Ovary (tissue), 9 donors: ENCODE data around the gene MORC2. TPM values are rescaled to one million over a fixed set of nuclear protein-coding genes. Genes with fewer than 3 reads are reported as not detected.

Experiments
- DNase-seq, 5 donors: peaks; one replicate each; pipeline ENCODE4 v3.0.0-alpha.2; 2019 to 2020
- H3K27ac ChIP-seq, 2 donors: fragments of 200-600 bp; one replicate each; pipeline versions ENCODE4 v1.5.1 to v1.8.0; 2019 to 2022
- H3K27me3 ChIP-seq: fragments of 200-600 bp; one replicate; pipeline ENCODE4 v1.8.0; 2022
- H3K36me3 ChIP-seq: fragments of 200-600 bp; sonication (generic); one replicate; pipeline ENCODE4 v1.5.1; 2019
- H3K4me1 ChIP-seq: one replicate; pipeline ENCODE4 v1.8.1; 2013; ENCODE audit warnings: mild to moderate bottlenecking, moderate library complexity; ENCODE audit not compliant: insufficient read depth
- H3K4me3 ChIP-seq: fragments of 200-600 bp; sonication (generic); one replicate; pipeline ENCODE4 v1.5.1; 2017
- H3K9me3 ChIP-seq, 2 donors: fragments of 200-600 bp in 1 of 2; sonication (generic) in 1 of 2; one replicate each; pipeline versions ENCODE4 v1.5.1 to v1.8.1; 2013 to 2019; ENCODE audit warnings: mild to moderate bottlenecking in 1 of 2, moderate library complexity in 1 of 2
- EP300 ChIP-seq: sonication (generic); formaldehyde crosslinking; IDR thresholded peaks from one replicate; pipeline ENCODE4 v1.6.1; 2017; ENCODE audit warnings: antibody characterized with exemption
- POLR2A ChIP-seq: fragments of 450-650 bp; IDR thresholded peaks from one replicate; pipeline ENCODE4 v1.6.1; 2017; ENCODE audit warnings: antibody characterized with exemption, mild to moderate bottlenecking, moderate library complexity
- WGBS, 3 donors: extraction: QIAGEN DNeasy Blood & Tissue Kit in 1 of 3; methylation state at CpG; one replicate each; pipeline versions ENCODE4 v1.1.5 to v1.1.7; 2013 to 2017; 5-methylcytosine and 5-hydroxymethylcytosine counted together
- intact Hi-C, 4 donors: fragments of 100-400 bp; cut with DNase I; formaldehyde crosslinking; loops; one replicate each; pipeline versions ENCODE4 v1.11.0 to v1.15.1; 2022 to 2023
- polyA plus RNA-seq, 2 donors: library from polyadenylated mRNA; stranded (reverse); fragments of 200-250 nt in 1 of 2; fragments of 350-450 nt in 1 of 2; fragmentation: Illumina TruSeq in 1 of 2; extraction: RNeasy Lipid Tissue Mini Kit (QIAGEN cat#74804) in 1 of 2; gene quantifications; one replicate each; pipeline ENCODE4 v1.2.3, GENCODE V29; 2013 to 2014
- total RNA-seq, 7 donors: library from RNA; depleted of rRNA in 2 of 7; stranded (reverse); fragments of >200 nt in 2 of 7; fragmentation: NEBNext Ultra II Directional in 3 of 7; extraction: Animal tissue kit (Norgen Biotek cat#: 25700) in 3 of 7; gene quantifications; one replicate each; pipeline versions ENCODE4 v1.1.0 to v1.2.4, GENCODE V29; 2016 to 2023
- TF ChIP-seq, protein P1 (sequence below), 3 donors: fragments of 450-650 bp in 2 of 3; fragments of 200-600 bp in 1 of 3; IDR thresholded peaks; one replicate each; pipeline versions ENCODE4 v1.5.1 to v1.8.0; 2016 to 2022; ENCODE audit warnings: antibody characterized with exemption in 3 of 3, mild to moderate bottlenecking in 1 of 3
- donor health status: DM: no; HTN: no; CAD: no; lungs with moderate emphysema.
- donor health status: DM: no; HTN: no; CAD: no.
- donor health status: Bipolar disorder and iron deficiency.
- donor health status: DM: yes; HTN: yes; CAD: no.
- donor health status: DM: no; HTN: no; CAD: no.
- donor health status: DM: yes; HTN: yes; CAD: no.

Gene MORC2
- total and polyA plus RNA-seq, 9 donors, result 13.0 to 30.5 (median 22.1) TPM

DNA sequence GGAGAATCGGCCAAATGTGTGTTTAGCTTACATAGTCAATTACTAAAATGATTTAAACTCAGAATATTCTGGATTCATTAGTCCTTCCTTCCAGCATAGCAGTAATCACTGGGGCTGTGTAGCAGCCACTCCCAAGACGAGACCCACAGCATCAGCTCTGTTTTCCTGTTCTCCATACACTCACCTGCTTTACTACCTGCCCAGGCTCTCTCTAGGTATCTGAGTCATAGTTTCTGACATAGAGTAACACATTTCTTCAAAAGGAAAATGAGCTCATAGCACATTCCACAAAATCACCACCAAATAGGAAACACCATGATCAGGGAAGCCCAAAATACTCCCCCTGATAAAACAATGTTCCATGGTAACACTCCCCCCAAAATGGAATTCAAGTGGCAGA, 22.9 kb downstream of the MORC2 start:
- H3K27ac ChIP-seq, result no peak overlapping the region
- WGBS, 3 donors, result 89 to 92% (median 91%) methylated on average over 2 of the region's 2 CpGs
- no peak overlapping the region for H3K4me3 ChIP-seq
- no peaks in the 10 kb centered on the region for H3K36me3 ChIP-seq
- H3K4me1 ChIP-seq, result no peaks in the 10 kb centered on the region
- TF ChIP-seq, protein P1, sequence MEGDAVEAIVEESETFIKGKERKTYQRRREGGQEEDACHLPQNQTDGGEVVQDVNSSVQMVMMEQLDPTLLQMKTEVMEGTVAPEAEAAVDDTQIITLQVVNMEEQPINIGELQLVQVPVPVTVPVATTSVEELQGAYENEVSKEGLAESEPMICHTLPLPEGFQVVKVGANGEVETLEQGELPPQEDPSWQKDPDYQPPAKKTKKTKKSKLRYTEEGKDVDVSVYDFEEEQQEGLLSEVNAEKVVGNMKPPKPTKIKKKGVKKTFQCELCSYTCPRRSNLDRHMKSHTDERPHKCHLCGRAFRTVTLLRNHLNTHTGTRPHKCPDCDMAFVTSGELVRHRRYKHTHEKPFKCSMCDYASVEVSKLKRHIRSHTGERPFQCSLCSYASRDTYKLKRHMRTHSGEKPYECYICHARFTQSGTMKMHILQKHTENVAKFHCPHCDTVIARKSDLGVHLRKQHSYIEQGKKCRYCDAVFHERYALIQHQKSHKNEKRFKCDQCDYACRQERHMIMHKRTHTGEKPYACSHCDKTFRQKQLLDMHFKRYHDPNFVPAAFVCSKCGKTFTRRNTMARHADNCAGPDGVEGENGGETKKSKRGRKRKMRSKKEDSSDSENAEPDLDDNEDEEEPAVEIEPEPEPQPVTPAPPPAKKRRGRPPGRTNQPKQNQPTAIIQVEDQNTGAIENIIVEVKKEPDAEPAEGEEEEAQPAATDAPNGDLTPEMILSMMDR (IDR thresholded peaks at IDR 0.05), result no peak
- TF ChIP-seq EP300 (no peak), POLR2A (no peak)
- no peak for DNase-seq
- H3K9me3 ChIP-seq, result no peaks in the 10 kb centered on the region
- no peaks in the 10 kb centered on the region for H3K27me3 ChIP-seq
- intact Hi-C loops, result loop anchor here (2.0 to 5.0 kb wide), 5 partner anchors 137 to 207 kb away; partner anchors contain the start of genes PLA2G3 (in 1 of the 4) and SMTN (in 1 of the 4)

- WGBS, 3 donors, result 92 to 94% (median 93%) methylated on average over 4 of the region's 4 CpGs
- Histone ChIP-seq H3K9me3 (no peaks in the 10 kb centered on the region), H3K27ac (no peak overlapping the region), H3K4me1 (no peaks in the 10 kb centered on the region), H3K4me3 (no peak overlapping the region), H3K27me3 (no peaks in the 10 kb centered on the region), H3K36me3 (no peaks in the 10 kb centered on the region)
- no peak for DNase-seq
- intact Hi-C loops, result loop anchor here (5.0 kb wide), 4 partner anchors 137 to 207 kb away; partner anchors contain the start of genes PLA2G3 (in 1 of the 4) and SMTN (in 1 of the 4)
- TF ChIP-seq, protein P1 (IDR thresholded peaks at IDR 0.05), result no peak
- no peak for TF ChIP-seq POLR2A
- TF ChIP-seq EP300, result no peak
These were observed 23.6 kb downstream of the MORC2 start for GRCh38 chr22:30944986-30945385.

- Histone ChIP-seq H3K4me3 (no peak overlapping the region), H3K4me1 (no peaks in the 10 kb centered on the region), H3K9me3 (no peaks in the 10 kb centered on the region), H3K36me3 (no peaks in the 10 kb centered on the region), H3K27ac (no peak overlapping the region), H3K27me3 (no peaks in the 10 kb centered on the region)
- DNase-seq, result no peak
- intact Hi-C loops, result no loop called here
- WGBS, 3 donors, result 62 to 81% (median 71%) methylated on average over 3 of the region's 3 CpGs
- TF ChIP-seq, protein P1 (IDR thresholded peaks at IDR 0.05), result no peak
- no peak for TF ChIP-seq EP300
- TF ChIP-seq POLR2A, result no peak
These were observed 25.2 kb downstream of the MORC2 start for GRCh38 chr22:30943368-30943767.

GRCh38 chr22:30941363-30941740, 27.2 kb downstream of the MORC2 start:
- WGBS, 3 donors, result 95 to 96% (median 95%) methylated on average over 11 of the region's 11 CpGs
- no peaks in the 10 kb centered on the region for H3K36me3 ChIP-seq
- H3K4me3 ChIP-seq, result no peak overlapping the region
- no peaks in the 10 kb centered on the region for H3K27me3 ChIP-seq
- intact Hi-C loops, result no loop called here
- no peaks in the 10 kb centered on the region for H3K9me3 ChIP-seq
- TF ChIP-seq, protein P1 (IDR thresholded peaks at IDR 0.05), result no peak
- no peak for TF ChIP-seq POLR2A
- no peak for TF ChIP-seq EP300
- H3K4me1 ChIP-seq, result no peaks in the 10 kb centered on the region
- H3K27ac ChIP-seq, result no peak overlapping the region
- DNase-seq, result no peak
